H1 (cell line): Measurements from ENCODE around the gene CEND1. TPM values are rescaled to one million over a fixed set of nuclear protein-coding genes. Genes with fewer than 3 reads are reported as not detected.

ENCODE experiments used
- CTCF ChIA-PET: fragments of 300-600 bp; sonication (Branson Sonifier 250); formaldehyde crosslinking; loops from one replicate; lab custom pipeline; 2021; ENCODE audit not compliant: partially characterized antibody; lab: Charles Lee
- POLR2A ChIA-PET: fragments of 300-600 bp; sonication (Branson Sonifier 250); formaldehyde crosslinking; loops from one replicate; lab custom pipeline; 2021; ENCODE audit warnings: inconsistent platforms; ENCODE audit not compliant: partially characterized antibody; lab: Charles Lee
- DNase-seq, 2 experiments: peaks; one replicate each; pipeline versions ENCODE4 v3.0.0 to v3.0.0-alpha.2; 2010 to 2022; ENCODE audit warnings: low spot score in 2 of 2, low read depth in 1 of 2, mixed read lengths in 1 of 2
- FAIRE-seq: peaks from 2 replicates; lab custom pipeline; 2011; peaks lifted over from hg19 to GRCh38; lab: Jason Lieb, UNC
- H2AFZ ChIP-seq: 2 replicates; pipeline ENCODE4 v1.8.1; 2012; ENCODE audit warnings: low read length, inconsistent platforms
- H2AK5ac ChIP-seq: 2 replicates; pipeline ENCODE4 v1.6.1; 2013; ENCODE audit warnings: low read depth, low read length
- H2BK120ac ChIP-seq: replicated peaks from 2 replicates; pipeline ENCODE3; 2013; ENCODE audit warnings: low read depth, low read length, inconsistent platforms
- H2BK12ac ChIP-seq: 2 replicates; pipeline ENCODE4 v1.6.1; 2013; ENCODE audit warnings: low read depth, low read length
- H2BK15ac ChIP-seq: 2 replicates; pipeline ENCODE4 v1.6.1; 2013; ENCODE audit warnings: low read length
- H2BK20ac ChIP-seq: 2 replicates; pipeline ENCODE4 v1.6.1; 2013; ENCODE audit warnings: low read length
- H2BK5ac ChIP-seq: 2 replicates; pipeline ENCODE4 v1.6.1; 2013; ENCODE audit warnings: low read depth, low read length
- H3K14ac ChIP-seq: 2 replicates; pipeline ENCODE4 v1.6.1; 2013; ENCODE audit warnings: inconsistent platforms; ENCODE audit not compliant: insufficient read length
- H3K18ac ChIP-seq: 2 replicates; pipeline ENCODE4 v1.6.1; 2013; ENCODE audit warnings: low read length; ENCODE audit errors: extremely low read depth
- H3K23ac ChIP-seq: 2 replicates; pipeline ENCODE4 v1.6.1; 2013; ENCODE audit warnings: inconsistent platforms; ENCODE audit not compliant: insufficient read length
- H3K23me2 ChIP-seq: 2 replicates; pipeline ENCODE4 v1.6.1; 2013; ENCODE audit warnings: low read depth, low read length
- H3K27ac ChIP-seq: 2 replicates; pipeline ENCODE4 v1.6.1; 2011; ENCODE audit warnings: low read depth, low read length, inconsistent platforms
- H3K27me3 ChIP-seq, 4 experiments: replicated peaks in 1 of 4; 1 replicate in 1 of 4; 2 replicates in 3 of 4; pipeline versions ENCODE4 v1.6.1 to v1.8.1; 2011 to 2013; ENCODE audit warnings: low read length in 3 of 4, mild to moderate bottlenecking in 3 of 4, inconsistent platforms in 2 of 4, mixed read lengths in 2 of 4, moderate library complexity in 1 of 4; ENCODE audit not compliant: control insufficient read depth in 3 of 4, insufficient read depth in 3 of 4; ENCODE audit errors: extremely low read depth in 1 of 4
- H3K36me3 ChIP-seq, 4 experiments: 2 replicates each; pipeline versions ENCODE4 v1.6.1 to v1.8.1; 2011 to 2013; ENCODE audit warnings: mild to moderate bottlenecking in 4 of 4, low read length in 3 of 4, moderate library complexity in 2 of 4, control low read depth in 1 of 4, inconsistent platforms in 1 of 4; ENCODE audit not compliant: insufficient read depth in 4 of 4, control insufficient read depth in 2 of 4
- H3K4ac ChIP-seq: replicated peaks from 2 replicates; pipeline ENCODE3; 2013; ENCODE audit warnings: low read length, low read depth, mixed read lengths, inconsistent platforms; ENCODE audit not compliant: insufficient read length
- H3K4me1 ChIP-seq, 4 experiments: replicated peaks in 1 of 4; 1 replicate in 1 of 4; 2 replicates in 3 of 4; pipeline versions ENCODE4 v1.6.1 to v1.8.1; 2011 to 2013; ENCODE audit warnings: low read length in 3 of 4, inconsistent platforms in 2 of 4, mixed read lengths in 1 of 4; ENCODE audit not compliant: insufficient read depth in 4 of 4, control insufficient read depth in 3 of 4
- H3K4me2 ChIP-seq, 2 experiments: 2 replicates each; pipeline versions ENCODE4 v1.6.1 to v1.8.1; 2011 to 2013; ENCODE audit warnings: low read depth in 2 of 2, low read length in 2 of 2, control low read depth in 1 of 2, inconsistent platforms in 1 of 2, mild to moderate bottlenecking in 1 of 2; ENCODE audit not compliant: insufficient read depth in 1 of 2
- H3K4me3 ChIP-seq, 4 experiments: fragments of 200-600, 300-600 bp in 1 of 4; sonication (generic), shearing (Covaris generic), sonication (Bioruptor Twin) in 1 of 4; 2 replicates each; pipeline versions ENCODE4 v1.5.1 to v1.8.1; 2011 to 2016; ENCODE audit warnings: low read length in 4 of 4, low read depth in 3 of 4, control low read depth in 2 of 4, inconsistent platforms in 2 of 4, mild to moderate bottlenecking in 2 of 4, mixed read lengths in 1 of 4, moderate library complexity in 1 of 4; ENCODE audit not compliant: insufficient read depth in 2 of 4; ENCODE audit errors: extremely low read depth in 1 of 4
- H3K56ac ChIP-seq: replicated peaks from 2 replicates; pipeline ENCODE3; 2013; ENCODE audit warnings: low read depth, mild to moderate bottlenecking, mixed read lengths, low read length, inconsistent platforms; ENCODE audit not compliant: insufficient read length
- H3K79me1 ChIP-seq: 2 replicates; pipeline ENCODE4 v1.6.1; 2013; ENCODE audit warnings: low read depth, low read length, control low read depth
- H3K79me2 ChIP-seq, 2 experiments: 2 replicates each; pipeline versions ENCODE4 v1.6.1 to v1.8.1; 2012 to 2013; ENCODE audit warnings: low read length in 2 of 2, mild to moderate bottlenecking in 2 of 2, inconsistent platforms in 1 of 2; ENCODE audit not compliant: insufficient read depth in 2 of 2, control insufficient read depth in 1 of 2
- H3K9ac ChIP-seq, 4 experiments: replicated peaks in 1 of 4; 1 replicate in 1 of 4; 2 replicates in 3 of 4; pipeline versions ENCODE4 v1.6.1 to v1.8.1; 2011 to 2013; ENCODE audit warnings: low read depth in 3 of 4, low read length in 3 of 4, control low read depth in 2 of 4, mild to moderate bottlenecking in 2 of 4, moderate library complexity in 2 of 4, inconsistent platforms in 1 of 4; ENCODE audit errors: extremely low read depth in 1 of 4
- H3K9me3 ChIP-seq, 2 experiments: 2 replicates each; pipeline versions ENCODE4 v1.6.1 to v1.8.1; 2012 to 2013; ENCODE audit warnings: mild to moderate bottlenecking in 2 of 2, moderate library complexity in 2 of 2, control low read depth in 1 of 2, inconsistent platforms in 1 of 2, low read depth in 1 of 2, low read length in 1 of 2, mixed read lengths in 1 of 2; ENCODE audit not compliant: insufficient read depth in 2 of 2
- H4K20me1 ChIP-seq, 2 experiments: replicated peaks in 1 of 2; 2 replicates each; pipeline versions ENCODE3 to v1.8.1; 2011 to 2013; ENCODE audit warnings: inconsistent platforms in 2 of 2, low read length in 2 of 2, mild to moderate bottlenecking in 1 of 2; ENCODE audit not compliant: insufficient read depth in 2 of 2, control insufficient read depth in 1 of 2
- H4K5ac ChIP-seq: 2 replicates; pipeline ENCODE4 v1.6.1; 2013; ENCODE audit warnings: low read length, low read depth, mixed read lengths, inconsistent platforms; ENCODE audit not compliant: insufficient read length
- H4K8ac ChIP-seq: 2 replicates; pipeline ENCODE4 v1.8.0; 2013; ENCODE audit warnings: mild to moderate bottlenecking, moderate library complexity, low read length, inconsistent platforms; ENCODE audit not compliant: insufficient read depth; ENCODE audit errors: extremely low read depth
- H4K91ac ChIP-seq: replicated peaks from 2 replicates; pipeline ENCODE3; 2013; ENCODE audit warnings: low read length, mixed read lengths, inconsistent platforms; ENCODE audit not compliant: insufficient read length
- WGBS, 2 experiments: shearing (Covaris generic) in 1 of 2; methylation state at CpG; one replicate each; pipeline versions ENCODE4 v1.1.6 to v1.1.7; 2013 to 2015; ENCODE audit warnings: low lambda C conversion rate in 2 of 2, mixed read lengths in 2 of 2, inconsistent platforms in 1 of 2, low coverage in 1 of 2, missing lambda C conversion rate in 1 of 2; ENCODE audit not compliant: insufficient replicate concordance in 2 of 2, insufficient coverage in 1 of 2, insufficient read length in 1 of 2; ENCODE audit errors: extremely low coverage in 1 of 2, missing lambda C conversion rate in 1 of 2; 5-methylcytosine and 5-hydroxymethylcytosine counted together
- polyA plus RNA-seq, 7 experiments: library from polyadenylated mRNA; depleted of rRNA in 3 of 7; stranded (reverse) in 5 of 7; unstranded in 2 of 7; fragments of >200 nt in 5 of 7; fragments of 200-250 nt in 2 of 7; gene quantifications; 1 replicate in 5 of 7; 2 replicates in 1 of 7; 4 replicates in 1 of 7; pipeline versions ENCODE4 v1.2.1 to v1.2.3, GENCODE V29; 2011 to 2013; ENCODE audit warnings: missing spikeins in 2 of 7, mixed read lengths in 2 of 7
- total RNA-seq: library from RNA; stranded (reverse); fragmentation: NEBNext Ultra II Directional; extraction: Animal tissue kit (Norgen Biotek cat#: 25700); gene quantifications from 2 replicates; pipeline ENCODE4 v1.2.1, GENCODE V29; 2021
- TF ChIP-seq, protein P1 (sequence below), 3 experiments: IDR thresholded peaks; 1 replicate in 2 of 3; 2 replicates in 1 of 3; pipeline versions ENCODE4 v1.5.1 to v1.6.1; 2011; ENCODE audit warnings: low read length in 3 of 3, mild to moderate bottlenecking in 3 of 3, inconsistent platforms in 2 of 3, low read depth in 1 of 3, moderate library complexity in 1 of 3; ENCODE audit not compliant: insufficient read depth in 1 of 3; ENCODE audit errors: control extremely low read depth in 1 of 3

The CEND1 gene
- total and polyA plus RNA-seq, 2 of the 8 experiments (the other 6 are each of a cell fraction or from before 2014, with no cell fraction given), result 0.82 to 5.0 TPM

DNA sequence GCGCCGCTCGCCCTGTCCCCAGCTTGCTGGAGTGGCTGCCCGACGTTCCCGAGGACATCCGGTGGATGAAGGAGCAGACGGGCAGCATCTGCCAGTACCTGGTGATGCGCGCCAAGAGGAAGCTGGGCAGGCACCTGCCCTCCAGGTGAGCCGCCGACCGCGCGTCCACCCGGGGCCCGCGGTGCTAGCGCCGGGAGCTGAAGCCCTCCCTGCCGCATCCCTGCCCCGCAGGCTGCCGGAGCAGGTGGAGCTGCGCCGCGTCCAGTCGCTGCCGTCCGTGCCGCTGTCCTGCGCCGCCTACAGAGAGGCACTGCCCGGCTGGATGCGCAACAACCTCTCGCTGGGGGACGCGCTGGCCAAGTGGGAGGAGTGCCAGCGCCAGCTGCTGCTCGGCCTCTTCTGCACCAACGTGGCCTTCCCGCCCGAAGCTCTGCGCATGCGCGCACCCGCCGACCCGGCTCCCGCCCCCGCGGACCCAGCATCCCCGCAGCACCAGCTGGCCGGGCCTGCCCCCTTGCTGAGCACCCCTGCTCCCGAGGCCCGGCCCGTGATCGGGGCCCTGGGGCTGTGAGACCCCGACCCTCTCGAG is 34.5 kb upstream of the CEND1 start:
- no peak overlapping the region for H2BK20ac ChIP-seq
- no peak overlapping the region for H2AFZ ChIP-seq
- H4K8ac ChIP-seq, result no peak overlapping the region; the same call in 1 of the 2 replicates
- H4K5ac ChIP-seq, result no peak overlapping the region
- H3K4me3 ChIP-seq, result no peak overlapping the region
- no peak overlapping the region for H3K23ac ChIP-seq
- no peak overlapping the region for H2BK120ac ChIP-seq
- no peak overlapping the region for H3K14ac ChIP-seq
- DNase-seq, result no peak
- TF ChIP-seq, protein P1, sequence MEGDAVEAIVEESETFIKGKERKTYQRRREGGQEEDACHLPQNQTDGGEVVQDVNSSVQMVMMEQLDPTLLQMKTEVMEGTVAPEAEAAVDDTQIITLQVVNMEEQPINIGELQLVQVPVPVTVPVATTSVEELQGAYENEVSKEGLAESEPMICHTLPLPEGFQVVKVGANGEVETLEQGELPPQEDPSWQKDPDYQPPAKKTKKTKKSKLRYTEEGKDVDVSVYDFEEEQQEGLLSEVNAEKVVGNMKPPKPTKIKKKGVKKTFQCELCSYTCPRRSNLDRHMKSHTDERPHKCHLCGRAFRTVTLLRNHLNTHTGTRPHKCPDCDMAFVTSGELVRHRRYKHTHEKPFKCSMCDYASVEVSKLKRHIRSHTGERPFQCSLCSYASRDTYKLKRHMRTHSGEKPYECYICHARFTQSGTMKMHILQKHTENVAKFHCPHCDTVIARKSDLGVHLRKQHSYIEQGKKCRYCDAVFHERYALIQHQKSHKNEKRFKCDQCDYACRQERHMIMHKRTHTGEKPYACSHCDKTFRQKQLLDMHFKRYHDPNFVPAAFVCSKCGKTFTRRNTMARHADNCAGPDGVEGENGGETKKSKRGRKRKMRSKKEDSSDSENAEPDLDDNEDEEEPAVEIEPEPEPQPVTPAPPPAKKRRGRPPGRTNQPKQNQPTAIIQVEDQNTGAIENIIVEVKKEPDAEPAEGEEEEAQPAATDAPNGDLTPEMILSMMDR (IDR thresholded peaks at IDR 0.05; ENCODE audit: control extremely low read depth in 1 of 3, insufficient read depth in 1 of 3, low read depth in 1 of 3, low read length in 3 of 3), result no peak
- TF ChIP-seq, all 59 proteins: peak for 0
- H2BK5ac ChIP-seq, result no peak overlapping the region
- peaks cover 14% of the 10 kb centered on the region; the same call in 1 of the 2 replicates for H3K23me2 ChIP-seq
- 95% methylated on average over 31 of the region's 59 CpGs; no CpG with 5 or more reads in 1 of the 2 experiments for WGBS, 2 experiments
- H4K20me1 ChIP-seq, result peaks cover 0 to 14% of the 10 kb centered on the region in 2 experiments
- no peak overlapping the region for H3K4me2 ChIP-seq
- no peak overlapping the region for H2AK5ac ChIP-seq
- peaks cover 8% of the 10 kb centered on the region for H3K79me1 ChIP-seq
- ChIA-PET CTCF (interaction anchor here (1.0 to 1.4 kb wide), 3 partner anchors 13 to 33 kb away, joined by 3 to 4 read pairs (median 4); no protein-coding TSS in a partner anchor), POLR2A (interaction anchor here (1.4 to 53.0 kb wide), 3 partner anchors 6 to 27 kb away, joined by 5 to 1917 read pairs (median 1917); partner anchors contain the start of genes CD151, CEND1, CRACR2B and PIDD1)
- no peak overlapping the region for H2BK15ac ChIP-seq
- no peak overlapping the region for H3K56ac ChIP-seq
- H3K4me1 ChIP-seq, result peaks cover 0 to 27% (median 22%) of the 10 kb centered on the region in 4 experiments; a peak in 6 of 7 replicates
- no peak overlapping the region for H3K9ac ChIP-seq
- H3K27ac ChIP-seq, result no peak overlapping the region
- no peaks in the 10 kb centered on the region for H3K9me3 ChIP-seq
- H3K27me3 ChIP-seq, result peaks cover 0 to 17% (median 9%) of the 10 kb centered on the region in 4 experiments; a peak in 5 of 7 replicates
- peaks cover 0 to 5% of the 10 kb centered on the region in 2 experiments; a peak in 1 of 4 replicates for H3K79me2 ChIP-seq
- no peak for FAIRE-seq
- H3K36me3 ChIP-seq, result peaks cover 0 to 10% (median 1%) of the 10 kb centered on the region in 4 experiments; a peak in 1 of 8 replicates
- H3K4ac ChIP-seq, result no peak overlapping the region
- H2BK12ac ChIP-seq, result no peak overlapping the region
- no peak overlapping the region for H4K91ac ChIP-seq
- H3K18ac ChIP-seq, result no peak overlapping the region
